ENCODE measurements around the gene MRPL28. TPM values are rescaled to one million over a fixed set of nuclear protein-coding genes. Genes with fewer than 3 reads are reported as not detected.
"Not testable (repeated sequence)": the region's sequence is repeated elsewhere in the genome, so short reads cannot be mapped to it uniquely, and the experiment has no call there.

Gene MRPL28
- total RNA-seq, 2 donors from 2014 or later: 33.2 to 59.2 TPM

DNA sequence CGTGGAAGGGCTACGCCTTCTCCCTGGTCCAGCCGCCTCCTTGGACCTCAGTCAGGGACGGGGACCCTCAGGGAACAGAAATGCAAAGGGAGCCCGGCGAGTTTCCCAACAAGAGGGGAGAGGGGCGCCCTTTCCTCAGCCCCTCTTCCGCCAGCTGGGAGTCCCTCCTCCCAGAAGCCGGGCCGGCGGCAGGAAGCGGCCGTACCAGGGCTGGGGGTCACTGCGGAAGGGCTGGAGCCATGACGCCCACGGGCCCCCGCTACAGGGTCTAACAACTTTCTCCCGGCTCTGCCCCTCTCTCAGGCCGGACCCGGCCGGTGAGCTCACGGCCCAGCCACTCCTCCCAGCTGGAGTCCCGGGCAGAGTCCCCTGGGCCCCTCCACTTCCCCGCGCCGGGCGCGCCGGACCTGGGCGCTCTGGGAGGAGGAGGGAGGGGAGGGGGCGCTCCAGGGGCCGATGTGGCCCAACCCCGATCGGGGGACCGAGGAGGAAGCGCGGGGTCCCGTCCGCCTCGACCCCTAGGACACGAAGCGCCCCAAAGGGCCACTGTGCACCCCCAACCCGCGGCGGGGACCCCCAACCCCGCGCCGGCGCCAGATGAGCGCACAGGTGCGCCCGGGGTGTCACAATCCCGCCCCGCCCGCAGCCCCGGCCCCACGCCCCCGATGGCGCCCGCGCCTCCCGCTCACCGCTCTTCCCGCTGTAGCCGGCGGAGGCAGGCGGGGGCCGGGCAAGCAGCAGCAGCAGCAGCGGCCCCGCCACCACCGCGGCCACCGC lies 10.9 kb upstream of the MRPL28 start:
- peaks cover 9 to 31% of the 10 kb centered on the region in 2 donors for H3K4me1 ChIP-seq (ENCODE audit: control insufficient read depth in 1 of 2, low read depth in 2 of 2)
- ATAC-seq (ENCODE audit: insufficient number of reproducible peaks, low FRiP score, low read depth) (peak; percentile 16), DNase-seq (ENCODE audit: low spot score) (no peak)
- peak overlapping the region; percentile 84 for H3K4me3 ChIP-seq
- no peaks in the 10 kb centered on the region for H3K27me3 ChIP-seq (replicated peaks; ENCODE audit: insufficient read depth)
- H3K9me3 ChIP-seq: no peaks in the 10 kb centered on the region
- TF ChIP-seq, protein P1, sequence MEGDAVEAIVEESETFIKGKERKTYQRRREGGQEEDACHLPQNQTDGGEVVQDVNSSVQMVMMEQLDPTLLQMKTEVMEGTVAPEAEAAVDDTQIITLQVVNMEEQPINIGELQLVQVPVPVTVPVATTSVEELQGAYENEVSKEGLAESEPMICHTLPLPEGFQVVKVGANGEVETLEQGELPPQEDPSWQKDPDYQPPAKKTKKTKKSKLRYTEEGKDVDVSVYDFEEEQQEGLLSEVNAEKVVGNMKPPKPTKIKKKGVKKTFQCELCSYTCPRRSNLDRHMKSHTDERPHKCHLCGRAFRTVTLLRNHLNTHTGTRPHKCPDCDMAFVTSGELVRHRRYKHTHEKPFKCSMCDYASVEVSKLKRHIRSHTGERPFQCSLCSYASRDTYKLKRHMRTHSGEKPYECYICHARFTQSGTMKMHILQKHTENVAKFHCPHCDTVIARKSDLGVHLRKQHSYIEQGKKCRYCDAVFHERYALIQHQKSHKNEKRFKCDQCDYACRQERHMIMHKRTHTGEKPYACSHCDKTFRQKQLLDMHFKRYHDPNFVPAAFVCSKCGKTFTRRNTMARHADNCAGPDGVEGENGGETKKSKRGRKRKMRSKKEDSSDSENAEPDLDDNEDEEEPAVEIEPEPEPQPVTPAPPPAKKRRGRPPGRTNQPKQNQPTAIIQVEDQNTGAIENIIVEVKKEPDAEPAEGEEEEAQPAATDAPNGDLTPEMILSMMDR (IDR thresholded peaks at IDR 0.05): no peak
- H3K27ac ChIP-seq: no peak overlapping the region
- H3K36me3 ChIP-seq: peaks cover 12% of the 10 kb centered on the region

DNA sequence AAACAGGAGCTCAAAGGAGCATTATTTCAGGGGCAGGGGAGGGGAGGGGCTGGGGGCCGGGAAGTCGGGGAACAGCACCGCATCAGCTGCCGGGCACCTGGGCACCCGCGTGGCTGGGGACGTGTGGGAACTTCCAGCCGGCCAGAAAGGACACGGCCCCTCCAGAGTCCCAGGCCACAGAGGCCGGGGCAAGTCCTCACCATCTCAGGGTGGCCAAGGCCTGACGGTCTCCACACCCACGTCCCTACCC lies 10.3 kb upstream of the MRPL28 start:
- no peaks in the 10 kb centered on the region for H3K27me3 ChIP-seq (replicated peaks; ENCODE audit: insufficient read depth)
- H3K9me3 ChIP-seq: no peaks in the 10 kb centered on the region
- no peak overlapping the region for H3K27ac ChIP-seq
- peaks cover 17% of the 10 kb centered on the region for H3K36me3 ChIP-seq
- no peak for DNase-seq (ENCODE audit: low spot score)
- no peak for ATAC-seq (ENCODE audit: insufficient number of reproducible peaks, low FRiP score, low read depth)
- TF ChIP-seq, protein P1 (IDR thresholded peaks at IDR 0.05): no peak
- H3K4me3 ChIP-seq: peak overlapping the region; percentile 84
- peaks cover 9 to 31% of the 10 kb centered on the region in 2 donors for H3K4me1 ChIP-seq (ENCODE audit: control insufficient read depth in 1 of 2, low read depth in 2 of 2)

DNA sequence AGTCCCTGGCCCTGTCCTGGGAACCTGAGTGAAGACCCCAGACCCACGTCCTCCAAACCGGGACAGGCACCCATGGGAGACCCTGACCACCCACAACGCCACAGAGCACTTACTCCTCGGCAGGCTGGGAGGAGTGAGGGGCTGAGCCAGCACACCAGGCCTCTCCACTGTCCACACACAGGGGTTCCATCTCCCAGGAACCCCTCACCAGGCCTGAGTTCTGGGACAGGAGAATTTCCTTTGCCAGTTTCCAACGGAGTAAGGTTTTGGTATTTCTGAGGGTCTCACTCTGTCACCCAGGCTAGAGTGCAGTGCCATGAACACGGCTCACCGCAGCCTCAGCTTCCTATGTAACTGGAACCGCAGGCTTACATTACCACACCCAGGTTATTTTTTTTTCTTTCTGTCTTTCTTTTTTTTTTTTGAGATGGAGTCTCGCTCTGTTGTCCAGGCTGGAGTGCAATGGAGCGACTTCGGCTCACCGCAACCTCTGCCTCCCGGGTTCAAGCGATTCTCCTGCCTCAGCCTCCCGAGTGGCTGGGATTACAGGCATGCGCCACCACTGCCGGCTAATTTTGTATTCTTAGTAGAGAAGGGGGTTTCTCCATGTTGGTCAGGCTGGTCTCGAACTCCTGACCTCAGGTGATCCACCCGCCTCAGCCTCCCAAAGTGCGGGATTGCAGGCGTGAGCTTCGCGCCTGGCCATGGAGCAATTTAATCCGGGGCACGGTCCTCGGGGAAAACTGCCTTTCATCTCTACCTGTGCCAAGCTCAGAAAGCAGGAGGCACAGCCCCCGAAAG lies 9.8 kb upstream of the MRPL28 start:
- Histone ChIP-seq H3K27me3 (replicated peaks; ENCODE audit: insufficient read depth) (no peaks in the 10 kb centered on the region), H3K4me3 (peak overlapping the region; percentile 84), H3K36me3 (peaks cover 21% of the 10 kb centered on the region), H3K9me3 (no peaks in the 10 kb centered on the region), H3K27ac (no peak overlapping the region), H3K4me1 (ENCODE audit: control insufficient read depth in 1 of 2, low read depth in 2 of 2) (peaks cover 9 to 31% of the 10 kb centered on the region in 2 donors)
- TF ChIP-seq, protein P1 (IDR thresholded peaks at IDR 0.05): no peak
- DNase-seq (ENCODE audit: low spot score) (no peak), ATAC-seq (ENCODE audit: insufficient number of reproducible peaks, low FRiP score, low read depth) (no peak)

DNA sequence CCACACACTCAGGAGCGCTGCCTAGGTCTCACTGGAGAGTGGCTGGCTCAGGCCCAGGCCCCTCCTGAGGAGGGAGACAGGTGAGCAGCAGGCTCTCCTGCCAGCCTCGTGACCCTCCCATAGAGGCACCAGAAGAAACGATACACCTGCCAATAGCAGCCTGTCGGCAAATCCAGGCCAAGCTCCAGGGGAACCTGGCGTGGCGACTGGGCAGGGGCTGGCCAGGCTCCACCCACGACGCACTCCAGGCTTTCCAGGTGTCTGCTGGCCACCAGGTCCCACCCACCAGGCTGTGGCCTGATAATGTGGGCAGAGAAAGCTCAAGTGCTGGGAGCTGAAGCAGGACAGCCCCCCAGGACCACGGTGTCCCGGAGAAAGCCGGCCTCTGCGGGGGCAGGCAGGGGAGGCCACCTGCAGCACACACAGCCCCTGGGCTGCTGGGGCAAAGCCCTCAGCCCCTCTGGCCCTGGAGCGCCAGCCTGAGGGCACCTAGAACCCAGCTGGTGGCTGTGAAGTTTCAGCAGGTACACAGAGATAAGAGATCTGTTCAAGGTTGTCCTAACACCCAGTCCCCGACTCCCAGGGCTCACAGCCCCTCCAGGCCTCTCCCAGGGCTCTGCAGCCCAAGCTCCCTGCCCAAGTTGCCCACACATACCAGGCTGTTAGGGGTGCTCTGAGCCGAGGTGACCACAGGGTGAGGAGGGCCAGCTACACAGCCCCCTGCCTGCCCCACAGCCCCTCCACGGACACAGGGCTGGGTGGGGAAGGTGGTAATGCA lies 9.0 kb upstream of the MRPL28 start:
- no peak for DNase-seq (ENCODE audit: low spot score)
- Histone ChIP-seq H3K27me3 (replicated peaks; ENCODE audit: insufficient read depth) (no peaks in the 10 kb centered on the region), H3K4me3 (no peak overlapping the region), H3K9me3 (no peaks in the 10 kb centered on the region), H3K36me3 (peaks cover 27% of the 10 kb centered on the region), H3K27ac (no peak overlapping the region), H3K4me1 (ENCODE audit: control insufficient read depth in 1 of 2, low read depth in 2 of 2) (peaks cover 9 to 31% of the 10 kb centered on the region in 2 donors)
- no peak for ATAC-seq (ENCODE audit: insufficient number of reproducible peaks, low FRiP score, low read depth)
- TF ChIP-seq, protein P1 (IDR thresholded peaks at IDR 0.05): no peak

DNA sequence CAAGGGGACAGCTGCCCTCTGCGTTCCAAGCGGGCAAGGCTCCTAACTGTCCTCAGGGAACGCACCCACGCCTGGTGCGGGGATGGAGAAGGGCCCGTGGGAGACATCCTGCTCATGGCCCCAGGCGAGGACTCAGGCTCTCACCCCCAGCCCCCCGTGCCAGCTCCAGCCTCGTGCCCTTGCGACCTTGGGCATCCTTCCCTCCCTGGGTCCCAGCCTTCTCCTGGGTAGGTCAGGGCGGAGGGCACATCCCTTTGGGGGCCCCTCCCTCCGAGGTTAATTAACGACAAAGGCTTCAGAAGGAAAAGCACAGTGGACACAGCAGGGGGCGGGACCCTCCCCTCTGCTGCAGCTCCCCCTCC lies 8.5 kb upstream of the MRPL28 start:
- ATAC-seq (ENCODE audit: insufficient number of reproducible peaks, low FRiP score, low read depth): no peak
- Histone ChIP-seq H3K9me3 (no peaks in the 10 kb centered on the region), H3K27ac (no peak overlapping the region), H3K36me3 (peaks cover 27% of the 10 kb centered on the region), H3K4me3 (no peak overlapping the region), H3K27me3 (replicated peaks; ENCODE audit: insufficient read depth) (no peaks in the 10 kb centered on the region), H3K4me1 (ENCODE audit: control insufficient read depth in 1 of 2, low read depth in 2 of 2) (peaks cover 9 to 31% of the 10 kb centered on the region in 2 donors)
- DNase-seq (ENCODE audit: low spot score): no peak
- TF ChIP-seq, protein P1 (IDR thresholded peaks at IDR 0.05): no peak

DNA sequence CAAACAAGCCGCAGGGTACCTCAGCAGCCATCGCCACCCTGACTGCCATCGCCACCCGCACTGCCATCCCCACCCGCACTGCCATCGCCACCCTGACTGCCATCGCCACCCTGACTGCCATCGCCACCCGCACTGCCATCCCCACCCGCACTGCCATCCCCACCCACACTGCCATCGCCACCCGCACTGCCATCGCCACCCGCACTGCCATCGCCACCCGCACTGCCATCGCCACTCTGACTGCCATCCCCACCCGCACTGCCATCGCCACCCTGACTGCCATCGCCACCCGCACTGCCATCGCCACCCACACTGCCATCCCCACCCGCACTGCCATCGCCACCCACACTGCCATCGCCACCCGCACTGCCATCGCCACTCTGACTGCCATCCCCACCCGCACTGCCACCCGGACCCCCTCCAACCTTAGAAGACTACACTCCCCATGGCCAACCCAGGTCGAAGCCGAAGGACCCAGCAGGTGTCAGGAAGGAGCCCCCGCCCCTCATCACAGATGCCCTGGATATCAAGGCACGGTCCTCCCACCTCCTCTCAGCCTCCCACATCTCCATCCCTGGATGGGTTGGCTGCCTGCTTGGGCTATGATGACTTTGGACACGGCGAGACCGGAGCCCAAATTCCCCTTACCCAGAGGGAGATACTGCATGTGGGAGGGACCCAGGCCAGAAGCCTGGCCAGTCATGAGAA lies 7.9 kb upstream of the MRPL28 start:
- H3K27ac ChIP-seq; H3K4me3 ChIP-seq; ATAC-seq (ENCODE audit: insufficient number of reproducible peaks, low FRiP score, low read depth); H3K27me3 ChIP-seq (replicated peaks; ENCODE audit: insufficient read depth); H3K9me3 ChIP-seq; DNase-seq (ENCODE audit: low spot score): not testable (repeated sequence)
- peaks cover 9 to 26% of the 10 kb centered on the region in 2 donors for H3K4me1 ChIP-seq (ENCODE audit: control insufficient read depth in 1 of 2, low read depth in 2 of 2)
- peaks cover 29% of the 10 kb centered on the region for H3K36me3 ChIP-seq
